HEK293 (cell line): ENCODE data around the gene RPL3.

Source experiments
- ATF2 ChIP-seq: fragments of 450-650 bp; formaldehyde crosslinking; IDR thresholded peaks from 2 replicates; pipeline ENCODE4 v1.5.1; 2016; ENCODE audit warnings: missing biosample characterization, missing genetic modification characterization, low read depth
- ELK4 ChIP-seq: IDR thresholded peaks from 2 replicates; pipeline ENCODE4 v1.6.1; 2011; ENCODE audit warnings: mild to moderate bottlenecking, low read depth, low read length, borderline replicate concordance
- KLF10 ChIP-seq: fragments of 450-650 bp; IDR thresholded peaks from 2 replicates; pipeline ENCODE4 v1.5.1; 2018; ENCODE audit warnings: missing biosample characterization, mild to moderate bottlenecking, missing genetic modification characterization
- KLF7 ChIP-seq: fragments of 450-650 bp; formaldehyde crosslinking; IDR thresholded peaks from 2 replicates; pipeline ENCODE4 v1.5.1; 2016; ENCODE audit warnings: missing biosample characterization, missing genetic modification characterization, borderline replicate concordance
- PRDM4 ChIP-seq: fragments of 450-650 bp; formaldehyde crosslinking; IDR thresholded peaks from 2 replicates; pipeline ENCODE4 v1.5.1; 2017; ENCODE audit warnings: missing biosample characterization, missing genetic modification characterization
- REPIN1 ChIP-seq: fragments of 450-650 bp; formaldehyde crosslinking; IDR thresholded peaks from 2 replicates; pipeline ENCODE4 v1.5.1; 2017; ENCODE audit warnings: missing biosample characterization, missing genetic modification characterization, low read depth
- ZBTB10 ChIP-seq: fragments of 450-650 bp; formaldehyde crosslinking; IDR thresholded peaks from 2 replicates; pipeline ENCODE4 v1.5.1; 2016; ENCODE audit warnings: missing biosample characterization, missing genetic modification characterization
- ZBTB11 ChIP-seq: fragments of 450-650 bp; formaldehyde crosslinking; conservative IDR thresholded peaks from 2 replicates; pipeline ENCODE4 v1.5.1; 2016; ENCODE audit warnings: low read depth, missing biosample characterization, missing genetic modification characterization
- ZBTB48 ChIP-seq: fragments of 450-650 bp; formaldehyde crosslinking; IDR thresholded peaks from 2 replicates; pipeline ENCODE4 v1.5.1; 2016; ENCODE audit warnings: missing biosample characterization, missing genetic modification characterization
- ZNF19 ChIP-seq: fragments of 450-650 bp; formaldehyde crosslinking; IDR thresholded peaks from 2 replicates; pipeline ENCODE4; 2016; ENCODE audit warnings: missing biosample characterization, missing genetic modification characterization, low read depth
- ZNF266 ChIP-seq: fragments of 450-650 bp; formaldehyde crosslinking; IDR thresholded peaks from 2 replicates; pipeline ENCODE4 v1.5.1; 2016; ENCODE audit warnings: missing biosample characterization, missing genetic modification characterization, low read depth
- ZNF341 ChIP-seq: fragments of 450-650 bp; formaldehyde crosslinking; IDR thresholded peaks from 2 replicates; pipeline ENCODE4; 2016; ENCODE audit warnings: low read depth, missing biosample characterization, missing genetic modification characterization
- ZNF37A ChIP-seq: fragments of 450-650 bp; IDR thresholded peaks from 2 replicates; pipeline ENCODE4 v1.5.1; 2018; ENCODE audit warnings: missing biosample characterization, missing genetic modification characterization
- ZNF510 ChIP-seq: fragments of 450-650 bp; formaldehyde crosslinking; IDR thresholded peaks from 2 replicates; pipeline ENCODE4 v1.5.1; 2018; ENCODE audit warnings: mild to moderate bottlenecking, missing genetic modification characterization, missing biosample characterization; ENCODE audit not compliant: insufficient replicate concordance
- ZNF555 ChIP-seq: fragments of 450-650 bp; formaldehyde crosslinking; conservative IDR thresholded peaks from 2 replicates; pipeline ENCODE4 v1.5.1; 2017; ENCODE audit warnings: missing biosample characterization, mild to moderate bottlenecking, missing genetic modification characterization, inconsistent platforms
- ZNF585B ChIP-seq: fragments of 450-650 bp; formaldehyde crosslinking; IDR thresholded peaks from 2 replicates; pipeline ENCODE4 v1.5.1; 2016; ENCODE audit warnings: missing biosample characterization, missing genetic modification characterization
- ZNF610 ChIP-seq: fragments of 450-650 bp; formaldehyde crosslinking; IDR thresholded peaks from 2 replicates; pipeline ENCODE4 v1.5.1; 2016; ENCODE audit warnings: missing biosample characterization, missing genetic modification characterization, borderline replicate concordance
- TF ChIP-seq, protein P1 (sequence below): fragments of 450-650 bp; formaldehyde crosslinking; IDR thresholded peaks from 2 replicates; pipeline ENCODE4 v1.5.1; 2016; ENCODE audit warnings: missing biosample characterization, missing genetic modification characterization, borderline replicate concordance
- TF ChIP-seq, protein P2 (sequence below): fragments of 450-650 bp; formaldehyde crosslinking; optimal IDR thresholded peaks from 2 replicates; pipeline ENCODE3; 2016; ENCODE audit warnings: missing biosample characterization, mild to moderate bottlenecking, missing genetic modification characterization
- TF ChIP-seq, protein P3 (sequence below): fragments of 450-650 bp; formaldehyde crosslinking; IDR thresholded peaks from 2 replicates; pipeline ENCODE4 v1.5.1; 2017; ENCODE audit warnings: missing biosample characterization, missing genetic modification characterization

The RPL3 gene

DNA sequence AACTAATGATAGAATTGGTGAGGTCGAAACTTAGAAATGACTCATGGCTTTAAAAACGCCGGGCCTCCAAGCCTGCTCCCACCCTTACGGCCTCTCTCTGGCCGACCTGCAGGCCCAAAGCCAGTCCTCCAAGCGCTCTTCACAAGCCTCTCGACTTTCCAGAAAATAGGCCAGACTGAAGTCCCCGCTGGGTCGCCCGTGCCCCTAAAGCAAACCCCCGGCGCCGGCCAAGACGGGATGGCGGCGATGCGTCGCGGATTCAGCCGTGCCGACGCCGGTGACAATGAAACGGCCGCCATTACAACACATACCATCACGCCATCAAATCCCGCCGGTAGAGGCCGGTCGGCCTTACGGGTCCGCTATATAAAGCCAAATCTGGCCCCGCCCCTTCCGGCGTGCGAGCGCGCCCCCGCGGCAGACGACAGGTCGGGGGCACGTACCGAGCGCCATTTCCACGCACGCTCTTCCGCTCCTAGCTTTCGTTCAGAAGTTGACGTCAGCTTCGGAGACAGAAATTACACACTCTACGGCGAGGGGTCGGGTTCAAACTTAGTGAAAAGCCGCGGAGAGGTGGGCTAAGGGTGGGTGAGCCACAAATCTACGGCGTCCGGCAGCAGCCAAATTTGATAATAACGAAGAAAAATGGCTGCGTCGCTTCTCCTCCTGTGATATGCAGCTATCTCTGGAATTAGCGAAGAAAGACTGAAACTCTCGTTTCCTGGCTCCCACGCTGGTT is at the start of gene RPL3 (continued):
- TF ChIP-seq, protein P1, sequence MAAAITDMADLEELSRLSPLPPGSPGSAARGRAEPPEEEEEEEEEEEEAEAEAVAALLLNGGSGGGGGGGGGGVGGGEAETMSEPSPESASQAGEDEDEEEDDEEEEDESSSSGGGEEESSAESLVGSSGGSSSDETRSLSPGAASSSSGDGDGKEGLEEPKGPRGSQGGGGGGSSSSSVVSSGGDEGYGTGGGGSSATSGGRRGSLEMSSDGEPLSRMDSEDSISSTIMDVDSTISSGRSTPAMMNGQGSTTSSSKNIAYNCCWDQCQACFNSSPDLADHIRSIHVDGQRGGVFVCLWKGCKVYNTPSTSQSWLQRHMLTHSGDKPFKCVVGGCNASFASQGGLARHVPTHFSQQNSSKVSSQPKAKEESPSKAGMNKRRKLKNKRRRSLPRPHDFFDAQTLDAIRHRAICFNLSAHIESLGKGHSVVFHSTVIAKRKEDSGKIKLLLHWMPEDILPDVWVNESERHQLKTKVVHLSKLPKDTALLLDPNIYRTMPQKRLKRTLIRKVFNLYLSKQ (tag by site-specific recombination), result no peak
- no peak for TF ChIP-seq ZBTB10 (tag by site-specific recombination)
- TF ChIP-seq ZNF19, result no peak
- no peak for TF ChIP-seq ZNF585B (tag by site-specific recombination)
- TF ChIP-seq ZBTB11 (tag by site-specific recombination), result peak; percentile 81
- no peak; the same call in 1 of the 2 replicates for TF ChIP-seq ELK4
- peak; percentile 93 for TF ChIP-seq ATF2 (tag by site-specific recombination)
- TF ChIP-seq, protein P2, sequence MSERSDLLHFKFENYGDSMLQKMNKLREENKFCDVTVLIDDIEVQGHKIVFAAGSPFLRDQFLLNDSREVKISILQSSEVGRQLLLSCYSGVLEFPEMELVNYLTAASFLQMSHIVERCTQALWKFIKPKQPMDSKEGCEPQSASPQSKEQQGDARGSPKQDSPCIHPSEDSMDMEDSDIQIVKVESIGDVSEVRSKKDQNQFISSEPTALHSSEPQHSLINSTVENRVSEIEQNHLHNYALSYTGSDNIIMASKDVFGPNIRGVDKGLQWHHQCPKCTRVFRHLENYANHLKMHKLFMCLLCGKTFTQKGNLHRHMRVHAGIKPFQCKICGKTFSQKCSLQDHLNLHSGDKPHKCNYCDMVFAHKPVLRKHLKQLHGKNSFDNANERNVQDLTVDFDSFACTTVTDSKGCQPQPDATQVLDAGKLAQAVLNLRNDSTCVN (tag by site-specific recombination), result peak; percentile 94
- TF ChIP-seq ZNF510 (tag by site-specific recombination), result no peak
- peak; percentile 60 for TF ChIP-seq PRDM4
- peak; percentile 67; the same call in 1 of the 2 replicates for TF ChIP-seq ZNF610 (tag by site-specific recombination)
- TF ChIP-seq, protein P3, sequence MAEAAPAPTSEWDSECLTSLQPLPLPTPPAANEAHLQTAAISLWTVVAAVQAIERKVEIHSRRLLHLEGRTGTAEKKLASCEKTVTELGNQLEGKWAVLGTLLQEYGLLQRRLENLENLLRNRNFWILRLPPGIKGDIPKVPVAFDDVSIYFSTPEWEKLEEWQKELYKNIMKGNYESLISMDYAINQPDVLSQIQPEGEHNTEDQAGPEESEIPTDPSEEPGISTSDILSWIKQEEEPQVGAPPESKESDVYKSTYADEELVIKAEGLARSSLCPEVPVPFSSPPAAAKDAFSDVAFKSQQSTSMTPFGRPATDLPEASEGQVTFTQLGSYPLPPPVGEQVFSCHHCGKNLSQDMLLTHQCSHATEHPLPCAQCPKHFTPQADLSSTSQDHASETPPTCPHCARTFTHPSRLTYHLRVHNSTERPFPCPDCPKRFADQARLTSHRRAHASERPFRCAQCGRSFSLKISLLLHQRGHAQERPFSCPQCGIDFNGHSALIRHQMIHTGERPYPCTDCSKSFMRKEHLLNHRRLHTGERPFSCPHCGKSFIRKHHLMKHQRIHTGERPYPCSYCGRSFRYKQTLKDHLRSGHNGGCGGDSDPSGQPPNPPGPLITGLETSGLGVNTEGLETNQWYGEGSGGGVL (tag by site-specific recombination), result no peak
- TF ChIP-seq ZNF37A (tag by site-specific recombination), result no peak
- TF ChIP-seq KLF10 (tag by site-specific recombination), result peak; percentile 77; the same call in 1 of the 2 replicates
- no peak; the same call in 1 of the 2 replicates for TF ChIP-seq ZNF266
- TF ChIP-seq ZNF555 (tag by site-specific recombination), result no peak
- TF ChIP-seq REPIN1 (tag by site-specific recombination), result 0 out of 2 replicates have a peak, but pooled peaks have one; percentile 52
- TF ChIP-seq KLF7 (tag by site-specific recombination), result peak; percentile 34; the same call in 1 of the 2 replicates
- TF ChIP-seq ZNF341 (tag by site-specific recombination), result peak; percentile 63
- no peak for TF ChIP-seq ZBTB48 (tag by site-specific recombination)
